Natural killer cell treated with Interleukin-12 subunit alpha and Interleukin-12 subunit beta and Interleukin-15 and Interleukin-18, amount 100 ng/mL, for 72 hours (primary cell): ENCODE measurements around the gene UBIAD1. TPM values are rescaled to one million over a fixed set of nuclear protein-coding genes. Genes with fewer than 3 reads are reported as not detected.

Experiments used
- ATAC-seq, 2 donors: fragments of 150-1000 bp; cut with Tn5 transposase in 1 of 2; sonication (Bioruptor Pico), chemical (Tn5 transposase) in 1 of 2; 2 replicates each; pipeline ENCODE4 v1.10.0; 2021
- DNase-seq: peaks from one replicate; pipeline ENCODE4 v3.0.0; 2022; ENCODE audit warnings: low spot score
- H3K27ac Mint-ChIP-seq, 2 donors: 1 replicate in 1 of 2; 2 replicates in 1 of 2; pipeline ENCODE4 v1.8.0; 2022; ENCODE audit warnings: mixed read lengths in 2 of 2, mild to moderate bottlenecking in 1 of 2, moderate library complexity in 1 of 2
- H3K27me3 Mint-ChIP-seq, 2 donors: 1 replicate in 1 of 2; 2 replicates in 1 of 2; pipeline ENCODE4 v1.8.0; 2022; ENCODE audit warnings: mixed read lengths in 2 of 2
- H3K36me3 Mint-ChIP-seq: one replicate; pipeline ENCODE4 v1.8.0; 2022; ENCODE audit warnings: mixed read lengths
- H3K4me1 Mint-ChIP-seq, 2 donors: 1 replicate in 1 of 2; 2 replicates in 1 of 2; pipeline ENCODE4 v1.8.0; 2022; ENCODE audit warnings: low read depth in 2 of 2, mixed read lengths in 2 of 2, mild to moderate bottlenecking in 1 of 2
- H3K4me3 Mint-ChIP-seq: one replicate; pipeline ENCODE4 v1.8.0; 2022; ENCODE audit warnings: mixed read lengths
- H3K9me3 Mint-ChIP-seq: 2 replicates; pipeline ENCODE4 v1.8.0; 2022; ENCODE audit warnings: mixed read lengths
- total RNA-seq, 2 donors: library from RNA; stranded (reverse); gene quantifications; one replicate each; pipeline ENCODE4 v1.2.3, GENCODE V29; 2022

UBIAD1 gene, protein sequence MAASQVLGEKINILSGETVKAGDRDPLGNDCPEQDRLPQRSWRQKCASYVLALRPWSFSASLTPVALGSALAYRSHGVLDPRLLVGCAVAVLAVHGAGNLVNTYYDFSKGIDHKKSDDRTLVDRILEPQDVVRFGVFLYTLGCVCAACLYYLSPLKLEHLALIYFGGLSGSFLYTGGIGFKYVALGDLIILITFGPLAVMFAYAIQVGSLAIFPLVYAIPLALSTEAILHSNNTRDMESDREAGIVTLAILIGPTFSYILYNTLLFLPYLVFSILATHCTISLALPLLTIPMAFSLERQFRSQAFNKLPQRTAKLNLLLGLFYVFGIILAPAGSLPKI
- total RNA-seq, result 10 to 100 TPM; 19.0 to 41.8 TPM

DNA sequence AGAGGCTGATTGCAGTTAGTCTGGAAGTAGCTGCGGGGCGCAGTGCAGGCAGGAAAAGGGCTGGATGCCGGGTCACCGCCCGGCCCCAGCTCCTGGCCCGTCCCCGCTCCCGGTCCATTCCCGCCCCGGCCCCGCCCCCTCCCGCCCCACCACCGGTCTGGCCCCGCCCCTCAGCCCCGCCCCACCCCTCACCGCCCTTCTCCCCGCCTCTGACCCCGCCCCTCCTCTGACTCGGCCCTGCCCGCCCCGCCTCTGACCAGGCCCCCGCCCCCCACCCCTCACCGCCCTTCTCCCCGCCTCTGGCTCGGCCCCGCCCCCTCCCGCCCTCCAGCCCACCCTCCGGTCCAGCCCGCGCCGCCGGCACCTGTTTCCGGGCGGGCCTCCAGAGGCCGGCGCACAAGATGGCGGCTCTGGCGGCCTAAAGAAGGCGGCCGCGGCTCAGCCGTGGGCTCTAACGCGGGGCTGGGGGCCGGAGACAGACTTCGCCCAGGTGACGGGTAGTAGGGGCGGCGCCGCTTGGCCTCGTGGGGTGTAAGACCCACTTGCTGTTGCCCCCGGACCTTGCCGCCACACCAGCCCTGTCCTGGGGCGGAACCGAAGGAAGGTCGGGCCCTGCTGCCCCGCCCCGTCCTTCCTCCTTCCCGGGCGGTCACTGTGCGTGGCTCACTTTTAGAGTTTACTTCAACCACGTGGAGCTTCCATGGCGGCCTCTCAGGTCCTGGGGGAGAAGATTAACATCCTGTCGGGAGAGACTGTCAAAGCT is at the start of gene UBIAD1:
Gene UBIAD1 (plus strand): TSS at position 367 of the 763 bp plus-strand sequence. CDS start 334 bp downstream, at position 701.
- H3K4me1 Mint-ChIP-seq, result peaks cover 16 to 21% of the 10 kb centered on the region in 2 donors
- ATAC-seq, result peak; percentile 93 to 96

DNA sequence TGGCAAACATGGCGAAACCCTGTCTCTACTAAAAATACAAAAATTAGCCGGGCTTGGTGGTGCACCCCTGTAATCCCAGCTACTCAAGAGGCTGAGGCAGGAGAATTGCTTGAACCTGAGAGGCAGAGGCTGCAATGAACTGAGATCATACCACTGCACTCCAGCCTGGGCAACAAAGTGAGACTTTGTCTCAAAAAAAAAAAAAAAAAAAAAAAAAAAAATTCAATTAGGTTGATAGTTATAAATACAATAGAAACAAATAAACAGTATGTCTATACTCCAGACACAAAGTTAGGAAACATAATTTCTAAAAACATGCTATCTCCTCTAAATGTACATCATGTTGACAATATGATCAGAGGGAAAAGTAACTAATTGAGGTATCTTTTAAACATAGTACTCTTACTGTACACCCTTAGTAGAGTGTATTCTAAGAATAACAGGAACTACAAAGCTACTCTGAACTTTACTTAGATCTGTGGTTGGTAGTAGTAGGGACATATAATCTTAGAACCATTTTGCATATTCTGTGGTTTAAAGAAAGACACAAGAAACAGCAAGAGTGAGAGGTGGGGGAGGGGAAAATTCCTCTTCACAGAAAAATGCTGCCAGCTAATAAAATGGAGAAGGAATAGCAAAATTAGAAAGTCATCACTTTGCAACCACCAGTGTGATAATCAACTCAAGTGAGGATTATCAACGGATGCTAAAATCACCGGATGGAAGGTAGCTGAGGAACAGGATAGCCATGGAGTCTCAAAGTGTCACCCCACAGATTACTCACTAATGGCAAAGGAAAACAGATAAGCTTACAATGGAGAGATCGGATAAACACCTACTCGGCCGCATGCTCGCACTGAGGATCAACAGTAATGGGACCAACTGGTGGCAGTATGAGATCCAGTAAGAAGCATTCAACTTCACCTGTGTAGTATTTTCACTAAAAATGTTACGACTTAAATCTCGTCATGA is 45.6 kb upstream of the UBIAD1 start:
- ATAC-seq, result no peak
- no peak for DNase-seq
- Mint-ChIP-seq H3K36me3 (peaks cover 45% of the 10 kb centered on the region), H3K9me3 (no peaks in the 10 kb centered on the region), H3K27me3 (no peaks in the 10 kb centered on the region), H3K4me3 (no peak overlapping the region), H3K4me1 (peaks cover 4 to 10% of the 10 kb centered on the region in 2 donors), H3K27ac (peak overlapping the region in 1 of 2 donors; percentile 34)

More for the DNA sequence above, at the start of gene UBIAD1:
- Mint-ChIP-seq H3K36me3 (peaks cover 12% of the 10 kb centered on the region), H3K27me3 (no peaks in the 10 kb centered on the region), H3K4me3 (peak within 1 kb of the TSS; percentile 97), H3K27ac (peak within 1 kb of the TSS; percentile 87), H3K9me3 (no peaks in the 10 kb centered on the region)
- peak; percentile 85 for DNase-seq

DNA sequence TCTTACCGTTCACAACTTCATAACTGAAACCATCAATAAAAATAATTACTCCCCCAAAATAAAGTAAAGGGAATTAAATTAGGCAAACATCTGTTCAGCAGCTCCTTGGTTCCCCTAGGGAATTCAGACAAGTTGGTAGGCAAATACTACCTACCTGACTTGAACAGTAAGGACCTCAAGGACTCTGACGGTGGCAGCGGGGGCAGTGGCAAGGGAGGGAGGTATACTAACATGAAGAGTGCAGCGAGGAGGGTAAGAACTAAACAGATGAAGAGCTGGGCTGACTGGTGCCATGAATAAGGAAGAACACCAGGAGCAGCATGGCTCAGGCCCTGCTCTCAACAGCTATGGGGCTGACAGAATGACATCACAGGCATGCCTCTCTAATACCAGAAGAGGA is 43.8 kb upstream of the UBIAD1 start:
- H3K27ac Mint-ChIP-seq, result no peak overlapping the region
- peaks cover 46% of the 10 kb centered on the region for H3K36me3 Mint-ChIP-seq
- ATAC-seq (no peak), DNase-seq (no peak)
- peaks cover 4 to 7% of the 10 kb centered on the region in 2 donors for H3K4me1 Mint-ChIP-seq
- H3K4me3 Mint-ChIP-seq, result no peak overlapping the region
- no peaks in the 10 kb centered on the region for H3K9me3 Mint-ChIP-seq
- H3K27me3 Mint-ChIP-seq, result no peaks in the 10 kb centered on the region

DNA sequence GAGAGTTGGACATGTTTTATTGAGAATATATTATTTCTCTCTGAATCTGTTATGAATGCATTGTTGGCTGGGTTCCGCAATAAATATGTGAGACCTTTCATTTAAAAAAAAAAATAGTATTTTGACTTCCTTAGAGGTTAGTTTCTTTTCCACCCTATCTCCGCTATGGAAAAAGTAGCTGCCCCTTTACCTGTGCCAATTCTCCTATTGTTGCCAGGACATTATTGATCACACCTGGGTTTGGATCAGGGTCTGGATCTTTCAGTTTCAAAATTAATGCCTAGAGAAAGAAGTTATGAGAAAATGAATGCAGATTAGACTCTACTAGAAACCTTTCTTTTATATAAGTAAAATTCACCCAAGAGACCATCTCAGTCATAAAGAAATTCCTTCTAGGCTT is 39.8 kb upstream of the UBIAD1 start:
- DNase-seq (no peak), ATAC-seq (no peak)
- peaks cover 28% of the 10 kb centered on the region for H3K36me3 Mint-ChIP-seq
- H3K4me1 Mint-ChIP-seq, result no peaks in the 10 kb centered on the region
- H3K9me3 Mint-ChIP-seq, result no peaks in the 10 kb centered on the region
- no peak overlapping the region for H3K4me3 Mint-ChIP-seq
- H3K27ac Mint-ChIP-seq, result no peak overlapping the region
- no peaks in the 10 kb centered on the region for H3K27me3 Mint-ChIP-seq

DNA sequence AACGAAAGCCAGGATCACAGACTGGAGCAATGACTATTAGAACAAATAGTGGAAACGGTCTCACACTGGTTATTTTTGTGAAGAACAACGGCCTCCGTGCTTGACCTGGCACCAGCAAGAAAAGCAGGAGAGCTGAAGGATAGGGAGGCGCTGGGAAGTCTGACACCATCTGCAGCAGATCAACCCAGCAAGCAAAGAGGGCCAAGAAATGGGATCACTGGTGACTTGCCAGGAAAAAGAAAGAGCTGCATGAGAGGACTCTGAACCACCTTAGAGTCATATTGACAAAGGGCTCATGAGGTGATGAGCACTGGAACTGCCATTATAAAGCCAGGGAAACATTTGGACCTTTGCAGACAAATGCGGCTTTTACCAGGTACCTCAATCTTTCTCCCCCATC is 35.6 kb upstream of the UBIAD1 start:
- H3K9me3 Mint-ChIP-seq, result no peaks in the 10 kb centered on the region
- peaks cover 4 to 6% of the 10 kb centered on the region in 2 donors for H3K4me1 Mint-ChIP-seq
- peaks cover 17% of the 10 kb centered on the region for H3K36me3 Mint-ChIP-seq
- H3K27me3 Mint-ChIP-seq, result no peaks in the 10 kb centered on the region
- no peak for ATAC-seq
- H3K4me3 Mint-ChIP-seq, result no peak overlapping the region
- no peak for DNase-seq
- no peak overlapping the region for H3K27ac Mint-ChIP-seq

DNA sequence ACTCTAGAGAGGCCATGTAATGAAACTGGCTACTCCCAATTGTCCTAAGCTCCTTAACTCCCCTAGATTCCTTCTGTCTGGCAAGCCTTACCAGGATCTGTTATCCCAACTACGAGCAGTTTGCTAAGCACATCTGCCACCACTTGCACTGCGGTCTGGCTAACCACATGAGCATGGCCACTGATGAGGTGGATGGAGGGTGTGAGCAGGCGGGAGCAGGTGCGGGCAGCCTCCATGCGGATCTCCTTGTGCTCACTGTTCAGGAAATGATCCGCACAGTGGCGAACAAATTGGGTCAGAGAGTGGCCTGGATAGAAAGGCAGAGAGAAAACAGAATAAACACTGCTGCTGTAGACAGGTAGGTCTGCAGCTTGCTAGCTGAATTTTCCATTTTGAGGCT is 34.7 kb upstream of the UBIAD1 start:
- no peak for ATAC-seq
- Mint-ChIP-seq H3K4me3 (no peak overlapping the region), H3K9me3 (no peaks in the 10 kb centered on the region), H3K27me3 (no peaks in the 10 kb centered on the region), H3K4me1 (peaks cover 4 to 6% of the 10 kb centered on the region in 2 donors), H3K36me3 (peaks cover 18% of the 10 kb centered on the region), H3K27ac (no peak overlapping the region)
- DNase-seq, result no peak

DNA sequence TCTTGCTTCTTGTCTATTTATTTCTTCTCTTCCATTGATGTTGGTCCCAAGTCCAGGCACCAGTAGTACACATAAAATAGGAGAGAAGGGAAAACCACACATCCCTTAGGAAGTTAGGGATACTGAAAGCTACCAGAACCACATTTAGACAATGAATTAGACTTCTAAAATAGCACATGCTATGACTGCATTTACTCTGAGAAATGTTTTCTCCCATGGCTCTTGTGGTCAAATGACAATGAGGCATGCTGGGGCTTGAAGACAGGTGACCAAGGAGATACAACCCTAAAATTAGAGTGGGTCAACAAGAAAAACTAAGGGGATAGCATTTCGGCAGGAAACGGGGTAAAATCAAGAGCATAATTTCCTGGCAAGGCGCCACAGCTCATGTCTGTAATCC is 27.8 kb upstream of the UBIAD1 start:
- H3K27me3 Mint-ChIP-seq, result no peaks in the 10 kb centered on the region
- H3K9me3 Mint-ChIP-seq, result no peaks in the 10 kb centered on the region
- peak overlapping the region; percentile 5 to 28 for H3K27ac Mint-ChIP-seq
- DNase-seq, result no peak
- H3K4me3 Mint-ChIP-seq, result no peak overlapping the region
- no peak for ATAC-seq
- H3K36me3 Mint-ChIP-seq, result peaks cover 17% of the 10 kb centered on the region
- H3K4me1 Mint-ChIP-seq, result peaks cover 14 to 20% of the 10 kb centered on the region in 2 donors

DNA sequence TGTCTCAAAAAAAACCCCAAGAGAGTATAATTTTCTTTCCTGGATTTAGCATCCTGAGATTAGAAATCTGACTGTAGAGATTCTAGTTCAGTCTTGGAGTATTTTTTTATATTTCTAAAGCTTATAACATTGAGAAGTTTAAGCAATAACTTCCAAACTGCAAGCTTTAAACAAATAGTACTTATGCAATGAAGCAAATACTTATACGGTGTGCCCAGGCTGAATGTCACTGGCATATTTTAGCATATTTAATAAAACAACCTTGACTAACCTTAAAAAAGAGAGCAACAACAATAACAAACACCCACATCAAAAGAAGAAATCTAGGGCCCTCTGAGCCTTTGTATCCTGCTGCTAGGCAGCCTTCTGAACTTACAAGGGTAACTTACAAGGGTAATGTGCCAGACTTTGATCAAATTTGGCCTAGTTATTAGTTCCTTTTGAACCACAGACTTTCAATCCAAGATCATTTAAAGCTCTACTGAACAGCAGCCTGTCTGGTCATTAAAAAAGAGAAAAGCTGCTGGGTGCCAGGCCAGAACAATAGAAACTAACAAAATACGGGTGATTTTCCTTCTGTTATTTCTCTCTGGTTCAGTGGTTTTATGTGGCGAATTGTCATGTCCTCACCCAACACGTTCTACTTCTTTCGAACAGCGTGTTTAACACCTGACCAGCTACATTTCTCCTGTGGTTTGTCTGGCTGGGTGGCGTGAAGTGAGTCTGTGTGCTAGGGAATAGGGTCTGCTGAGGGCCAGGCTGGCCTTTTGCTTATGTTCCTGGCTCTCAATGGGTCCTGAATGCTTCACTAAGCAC is 26.9 kb upstream of the UBIAD1 start:
- ATAC-seq (peak; percentile 49 to 65), DNase-seq (no peak)
- no peaks in the 10 kb centered on the region for H3K27me3 Mint-ChIP-seq
- no peaks in the 10 kb centered on the region for H3K9me3 Mint-ChIP-seq
- peaks cover 26% of the 10 kb centered on the region for H3K36me3 Mint-ChIP-seq
- peak overlapping the region; percentile 44 to 75 for H3K27ac Mint-ChIP-seq
- H3K4me1 Mint-ChIP-seq, result peaks cover 20 to 25% of the 10 kb centered on the region in 2 donors
- peak overlapping the region; percentile 11 for H3K4me3 Mint-ChIP-seq

DNA sequence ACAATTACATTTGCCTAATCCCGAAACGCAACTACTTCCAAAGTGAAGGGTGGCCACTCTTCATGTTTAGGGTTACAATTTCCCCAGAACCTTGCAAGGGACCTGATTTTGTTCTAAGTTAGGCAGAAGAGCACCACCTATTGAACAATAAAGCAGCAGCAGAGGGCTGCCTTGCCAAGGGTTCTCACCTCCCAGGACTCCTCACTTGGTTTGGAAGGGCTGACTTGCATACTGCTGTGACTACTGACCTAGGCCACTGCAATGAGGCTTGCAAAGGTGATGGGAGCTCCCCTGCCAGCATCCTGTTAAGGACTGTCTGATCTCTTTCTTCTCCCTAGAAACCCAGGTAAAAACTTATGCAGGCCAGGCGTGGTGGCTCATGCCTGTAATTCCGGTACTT is 24.8 kb upstream of the UBIAD1 start:
- Mint-ChIP-seq H3K9me3 (no peaks in the 10 kb centered on the region), H3K4me1 (peaks cover 17 to 20% of the 10 kb centered on the region in 2 donors), H3K4me3 (no peak overlapping the region), H3K36me3 (peaks cover 24% of the 10 kb centered on the region), H3K27ac (no peak overlapping the region), H3K27me3 (no peaks in the 10 kb centered on the region)
- DNase-seq (no peak), ATAC-seq (no peak)

DNA sequence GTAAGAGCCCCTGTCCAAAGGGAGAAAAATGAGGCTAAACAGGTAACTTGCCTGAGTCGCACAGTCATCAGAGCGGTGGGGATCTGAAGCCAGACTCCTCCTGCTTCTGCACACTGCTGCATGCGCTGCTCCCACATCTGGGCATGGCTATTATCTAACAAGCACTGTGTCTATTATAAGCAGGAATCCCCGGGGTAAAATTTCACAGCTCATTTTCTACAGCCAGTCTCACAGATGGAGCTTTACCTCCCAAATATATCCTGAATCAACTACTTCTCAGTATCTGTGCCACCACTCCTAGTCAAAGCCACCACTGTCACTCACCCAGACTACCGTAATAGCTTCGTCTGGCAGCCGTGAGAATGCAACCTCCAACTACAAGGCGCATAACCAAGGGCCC is 20.5 kb upstream of the UBIAD1 start:
- no peak overlapping the region for H3K4me3 Mint-ChIP-seq
- peaks cover 6 to 7% of the 10 kb centered on the region in 2 donors for H3K4me1 Mint-ChIP-seq
- no peaks in the 10 kb centered on the region for H3K27me3 Mint-ChIP-seq
- H3K36me3 Mint-ChIP-seq, result peaks cover 34% of the 10 kb centered on the region
- H3K27ac Mint-ChIP-seq, result no peak overlapping the region
- ATAC-seq (no peak), DNase-seq (no peak)
- H3K9me3 Mint-ChIP-seq, result no peaks in the 10 kb centered on the region

DNA sequence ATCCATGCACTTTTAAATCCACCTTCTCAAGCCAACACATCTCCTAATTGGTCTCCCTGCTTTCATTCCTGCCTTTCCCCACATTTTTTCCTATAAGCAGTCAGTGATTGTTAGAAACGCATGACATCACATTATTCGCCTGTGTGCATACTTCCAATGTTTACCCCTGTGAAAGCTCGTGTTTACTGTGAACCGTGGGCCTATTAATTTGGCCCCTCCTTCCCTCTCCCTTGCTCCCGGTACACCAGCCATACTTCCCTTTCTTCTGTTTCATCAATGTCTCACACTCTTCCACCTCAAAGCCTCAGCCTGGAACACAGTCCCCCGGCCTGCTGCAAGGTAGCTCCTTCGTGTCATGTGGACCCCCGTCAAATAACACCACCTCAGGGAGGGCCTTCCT is 19.8 kb upstream of the UBIAD1 start:
- H3K9me3 Mint-ChIP-seq, result no peaks in the 10 kb centered on the region
- no peak for ATAC-seq
- peaks cover 6 to 7% of the 10 kb centered on the region in 2 donors for H3K4me1 Mint-ChIP-seq
- peaks cover 33% of the 10 kb centered on the region for H3K36me3 Mint-ChIP-seq
- no peaks in the 10 kb centered on the region for H3K27me3 Mint-ChIP-seq
- DNase-seq, result no peak
- no peak overlapping the region for H3K27ac Mint-ChIP-seq
- H3K4me3 Mint-ChIP-seq, result no peak overlapping the region

DNA sequence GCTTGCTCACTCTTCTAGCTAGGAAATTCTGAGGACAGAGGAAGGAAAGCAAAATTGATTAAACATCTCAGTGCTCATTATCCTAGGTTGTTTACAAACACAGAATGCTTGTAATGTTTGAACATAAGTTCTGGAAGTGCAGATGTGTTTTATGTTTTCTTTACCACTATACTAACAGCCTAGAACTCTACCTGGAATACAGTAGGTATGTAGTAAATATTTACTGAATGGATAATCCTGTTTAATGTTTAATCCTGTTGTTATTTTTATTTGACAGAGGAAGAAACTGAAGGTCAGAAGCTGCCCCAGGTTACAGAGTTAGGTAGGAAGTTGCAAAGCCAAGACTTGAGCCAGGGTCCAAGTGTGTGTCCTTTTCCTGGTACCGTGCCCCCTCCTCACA is 16.7 kb upstream of the UBIAD1 start:
- Mint-ChIP-seq H3K27ac (no peak overlapping the region), H3K27me3 (no peaks in the 10 kb centered on the region), H3K4me3 (no peak overlapping the region), H3K36me3 (peaks cover 24% of the 10 kb centered on the region), H3K9me3 (no peaks in the 10 kb centered on the region), H3K4me1 (peaks cover under 1 to 1% of the 10 kb centered on the region in 2 donors)
- no peak for DNase-seq
- ATAC-seq, result no peak
